ACHN (cell line): ENCODE data around the gene BRME1.
"Not testable (repeated sequence)": the region's sequence is repeated elsewhere in the genome, so short reads cannot be mapped to it uniquely, and the experiment has no call there.

Source experiments
- DNase-seq: peaks from one replicate; pipeline ENCODE4 v3.0.0-alpha.2; 2015
- in situ Hi-C: cut with HindIII; loops from 2 replicates; pipeline ENCODE4 v1.10.0; 2017; ENCODE audit warnings: low sequenced_read_pairs, low pct_ligation_motif_present, low pct_unique_long_range_greater_than_20kb

BRME1 gene

GRCh38 chr19:13929956-13930355 is 24.0 kb upstream of the BRME1 start:
- no peak for DNase-seq
- in situ Hi-C loops, result no loop called here

- DNase-seq, result no peak
- in situ Hi-C loops, result no loop called here
Observed at GRCh38 chr19:13929340-13929739, 23.4 kb upstream of the BRME1 start.

- in situ Hi-C loops, result no loop called here
- no peak for DNase-seq
Observed at GRCh38 chr19:13926715-13927114, 20.8 kb upstream of the BRME1 start.

GRCh38 chr19:13926010-13926409 is 20.1 kb upstream of the BRME1 start:
- in situ Hi-C loops, result no loop called here
- DNase-seq, result no peak

GRCh38 chr19:13923194-13923987 is 17.5 kb upstream of the BRME1 start:
- DNase-seq, result no peak
- in situ Hi-C loops, result no loop called here

GRCh38 chr19:13922118-13922517 is 16.2 kb upstream of the BRME1 start:
- in situ Hi-C loops, DNase-seq: not testable (repeated sequence)

GRCh38 chr19:13920940-13921747 is 15.2 kb upstream of the BRME1 start:
- peak; percentile 45 for DNase-seq
- in situ Hi-C loops, result no loop called here

- in situ Hi-C loops, result no loop called here
Observed at GRCh38 chr19:13920524-13920923, 14.6 kb upstream of the BRME1 start.

GRCh38 chr19:13918726-13919411 is 13.0 kb upstream of the BRME1 start:
- in situ Hi-C loops, result no loop called here
- DNase-seq, result no peak

More at GRCh38 chr19:13920524-13920923, 14.6 kb upstream of the BRME1 start:
- no peak for DNase-seq

GRCh38 chr19:13917888-13918406 is 12.0 kb upstream of the BRME1 start:
- in situ Hi-C loops, result no loop called here
- no peak for DNase-seq

GRCh38 chr19:13914777-13915176 is 8.9 kb upstream of the BRME1 start:
- in situ Hi-C loops, result no loop called here
- DNase-seq, result no peak

- DNase-seq, result no peak
- in situ Hi-C loops, result no loop called here
Observed at GRCh38 chr19:13913352-13913751, 7.4 kb upstream of the BRME1 start.

- no peak for DNase-seq
- in situ Hi-C loops, result no loop called here
Observed at GRCh38 chr19:13909430-13909829, 3.5 kb upstream of the BRME1 start.

GRCh38 chr19:13908674-13909073 is 2.8 kb upstream of the BRME1 start:
- in situ Hi-C loops, result no loop called here

GRCh38 chr19:13906910-13907309 is 993 bp upstream of the BRME1 start:
- DNase-seq, result no peak
- in situ Hi-C loops, result no loop called here

More at GRCh38 chr19:13908674-13909073, 2.8 kb upstream of the BRME1 start:
- no peak for DNase-seq

GRCh38 chr19:13906521-13906904 is 596 bp upstream of the BRME1 start:
- in situ Hi-C loops, result no loop called here
- DNase-seq, result no peak

- no peak for DNase-seq
- in situ Hi-C loops, result no loop called here
Observed at GRCh38 chr19:13902993-13903555, 2.8 kb downstream of the BRME1 start.

- no peak for DNase-seq
- in situ Hi-C loops, result no loop called here
Observed at GRCh38 chr19:13899912-13900584, 5.9 kb downstream of the BRME1 start.
